Gastroesophageal sphincter (tissue), 3 donors: ENCODE results near the gene PTPRE.

Experiments
- CTCF ChIP-seq, 4 experiments: fragments of 200-600 bp in 2 of 4; fragments of 450-650 bp in 2 of 4; sonication (generic) in 1 of 4; IDR thresholded peaks; one replicate each; pipeline ENCODE4 v1.5.1; 2017 to 2019; ENCODE audit warnings: antibody characterized with exemption in 4 of 4, mild to moderate bottlenecking in 2 of 4, moderate library complexity in 2 of 4
- EP300 ChIP-seq: sonication (generic); formaldehyde crosslinking; IDR thresholded peaks from one replicate; pipeline ENCODE4 v1.6.1; 2017; ENCODE audit warnings: antibody characterized with exemption, mild to moderate bottlenecking
- POLR2A ChIP-seq, 2 donors: fragments of 450-650 bp; IDR thresholded peaks; one replicate each; pipeline ENCODE4 v1.6.1; 2017; ENCODE audit warnings: antibody characterized with exemption in 2 of 2, mild to moderate bottlenecking in 2 of 2, moderate library complexity in 1 of 2
- POLR2AphosphoS5 ChIP-seq: sonication (generic); formaldehyde crosslinking; IDR thresholded peaks from one replicate; pipeline ENCODE4 v1.6.1; 2017; ENCODE audit warnings: antibody characterized with exemption

- no peak for TF ChIP-seq POLR2A (IDR thresholded peaks at IDR 0.05)
- TF ChIP-seq CTCF (IDR thresholded peaks at IDR 0.05) = no peak
- no peak for TF ChIP-seq EP300
- TF ChIP-seq POLR2AphosphoS5 = no peak
These were observed 23.4 kb upstream of the PTPRE start for GRCh38 chr10:127883516-127883915.
